Suppressor macrophage (primary cell): ENCODE results near the gene SFRP5.
A peak's percentile ranks its signal among the peaks of the same experiment; 100 is the strongest.

ENCODE experiments used
- DNase-seq, 4 experiments: peaks; one replicate each; pipeline ENCODE4 v3.0.0-alpha.2; 2020 to 2022

SFRP5 gene

DNA sequence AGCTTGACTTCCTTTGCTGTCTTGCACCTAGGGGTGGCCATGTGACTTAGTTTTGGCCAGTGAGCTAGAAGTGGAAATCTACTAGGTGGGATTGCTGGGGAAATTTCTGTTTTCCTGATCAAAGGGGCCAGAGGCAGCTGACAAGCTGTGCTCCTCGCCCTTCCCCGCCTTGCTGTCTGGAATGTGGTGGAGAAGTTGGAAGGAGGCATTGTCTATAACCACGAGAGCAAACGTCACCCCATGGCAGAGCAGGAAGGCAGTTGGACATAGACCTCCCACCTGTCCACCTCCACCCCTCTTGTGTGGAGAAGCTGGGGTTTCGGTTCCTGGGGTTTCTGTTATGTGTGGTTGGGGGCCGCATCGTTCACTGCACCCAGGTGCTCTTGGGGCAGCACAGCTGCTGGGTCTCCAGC lies 7.3 kb downstream of the SFRP5 start:
- no peak for DNase-seq

DNA sequence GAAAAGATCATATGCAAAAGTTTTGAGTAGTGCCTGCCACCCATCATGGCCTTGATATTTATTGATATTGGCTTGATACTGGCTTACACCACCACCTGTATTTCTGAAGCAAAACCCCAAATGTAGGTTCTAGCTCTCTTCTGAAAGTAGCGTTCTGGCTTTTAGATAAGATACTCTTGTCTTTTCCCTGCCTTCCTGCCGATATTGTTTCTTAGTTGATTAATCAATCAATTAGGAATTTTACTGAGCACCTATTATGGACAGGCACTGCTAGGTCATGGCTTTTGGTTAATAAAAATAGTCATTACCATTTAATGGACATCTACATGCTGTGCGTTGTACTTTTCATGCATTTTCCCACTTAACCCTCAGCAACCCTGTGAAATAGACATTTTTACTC lies 7.9 kb downstream of the SFRP5 start:
- no peak for DNase-seq

DNA sequence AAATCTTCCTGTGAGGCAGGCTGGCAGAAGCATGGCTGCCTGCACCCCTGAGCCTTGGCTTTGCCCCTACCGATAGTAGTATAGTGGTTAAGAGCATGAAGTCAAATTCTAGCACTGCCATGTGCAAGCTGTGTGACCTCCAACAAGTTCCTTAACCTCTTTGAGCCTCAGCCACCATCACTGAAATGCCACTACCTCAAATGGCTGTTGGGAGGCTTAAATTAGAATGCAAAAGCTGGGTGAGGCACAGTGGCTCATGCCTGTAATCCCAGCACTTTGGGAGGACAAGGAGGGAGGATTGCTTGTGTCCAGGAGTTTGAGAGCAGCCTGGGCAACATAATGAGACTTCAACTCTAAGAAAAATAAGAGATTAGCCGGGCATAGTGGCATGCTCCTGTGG lies 8.4 kb downstream of the SFRP5 start:
- no peak for DNase-seq

DNA sequence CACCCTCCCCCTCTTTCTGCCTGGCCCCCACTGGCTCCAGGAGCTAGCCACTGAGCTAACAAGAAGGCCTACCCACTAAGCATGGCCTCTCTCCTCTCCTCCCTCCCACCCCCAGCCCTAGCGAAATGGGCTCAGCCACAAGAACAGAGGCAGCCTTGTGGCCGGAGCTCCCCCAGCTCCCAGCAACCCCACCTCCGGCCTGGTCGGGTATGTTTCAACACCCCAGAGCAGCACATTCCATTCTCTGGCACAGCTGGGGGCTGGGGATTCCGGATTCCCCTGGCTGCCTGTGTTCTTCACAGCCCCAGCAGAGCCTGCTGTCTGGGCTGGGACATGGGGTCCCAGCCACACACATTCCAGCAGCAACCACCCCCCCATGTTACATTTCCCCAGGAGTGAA lies 9.0 kb downstream of the SFRP5 start:
- no peak for DNase-seq

DNA sequence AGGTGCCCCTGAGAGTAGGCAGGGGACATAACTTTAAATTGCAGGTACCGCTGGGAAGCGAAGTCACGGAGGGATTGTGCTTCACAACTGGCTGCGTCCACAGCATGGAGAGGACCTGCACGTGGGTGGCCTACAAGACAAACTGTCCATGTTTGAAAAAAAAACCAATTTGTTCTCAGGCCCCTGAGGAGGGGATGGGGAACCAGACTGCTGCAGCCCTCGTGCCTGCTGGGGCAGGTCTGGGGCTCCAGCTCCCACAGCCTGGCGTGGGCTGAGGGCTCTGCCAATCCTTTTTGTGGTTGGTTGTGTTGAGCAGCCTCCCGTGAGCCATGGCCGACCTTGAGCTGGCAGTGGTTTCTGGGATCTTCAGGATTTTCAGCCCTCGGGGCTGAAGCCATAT lies 9.7 kb downstream of the SFRP5 start:
- DNase-seq = no peak

DNA sequence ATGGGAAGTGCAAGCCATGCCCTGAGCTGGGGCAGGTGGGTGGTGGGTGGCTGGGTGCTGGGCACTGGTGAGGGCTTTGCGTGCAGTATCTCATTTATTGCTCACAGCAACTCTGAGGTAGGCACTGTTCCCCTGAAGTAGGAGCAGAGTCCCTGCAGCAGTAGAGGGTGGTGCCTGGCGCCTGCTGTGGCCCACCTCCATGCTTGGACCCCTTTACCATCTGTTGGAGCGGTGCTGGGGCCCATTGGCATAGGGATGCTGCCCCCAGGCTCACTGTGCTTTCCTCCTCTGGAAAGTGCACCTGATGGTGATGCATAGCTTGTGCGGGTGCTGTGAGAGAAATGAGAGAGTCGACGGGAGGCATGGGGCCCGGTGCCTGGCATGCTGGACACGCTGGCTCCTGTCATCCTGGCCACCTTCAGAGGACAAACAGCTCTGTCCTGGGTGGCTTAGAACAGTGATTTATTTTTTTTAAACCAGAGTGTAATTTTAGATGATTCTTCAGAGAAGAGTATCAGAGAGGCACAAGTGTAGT lies 10.4 kb downstream of the SFRP5 start:
- DNase-seq = no peak

DNA sequence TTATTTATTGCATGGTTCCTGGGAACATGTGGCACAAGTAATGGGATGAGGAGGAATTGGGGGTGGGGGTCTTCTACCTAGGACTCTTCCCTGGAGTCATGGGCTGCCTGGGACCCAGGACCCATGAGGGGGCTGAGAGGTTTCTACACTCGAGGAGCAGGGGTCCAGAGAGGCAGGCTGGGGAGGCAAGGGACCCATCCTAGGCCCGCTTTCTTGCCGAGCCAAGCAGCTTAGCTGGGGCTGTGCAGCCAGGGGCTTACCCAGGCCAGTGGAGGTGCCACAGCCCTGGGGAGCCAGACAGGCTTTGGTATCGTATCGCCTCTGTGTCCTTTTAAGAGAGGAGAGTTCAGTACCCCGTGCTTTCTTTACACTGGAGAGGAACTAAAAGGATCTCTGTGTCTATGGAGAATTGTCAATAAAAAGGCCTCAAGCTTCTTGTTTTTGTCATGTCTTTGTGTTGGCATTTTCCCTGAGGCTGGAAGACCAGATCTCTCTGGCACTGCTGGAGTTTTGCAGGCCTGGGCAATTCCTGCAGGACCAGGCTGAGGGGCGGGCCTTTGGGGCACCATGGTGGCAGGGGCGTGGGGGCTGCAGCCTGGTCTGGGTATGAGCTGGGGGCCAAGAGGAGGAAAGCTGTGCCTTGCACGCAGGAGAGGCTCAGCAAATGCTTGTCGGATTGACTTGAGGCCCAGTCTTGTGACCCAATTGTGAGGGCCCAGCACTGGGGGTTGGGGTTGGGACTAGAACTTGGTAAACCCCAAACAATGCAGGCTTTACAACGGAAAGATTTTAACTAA lies 11.1 kb downstream of the SFRP5 start:
- DNase-seq = no peak

DNA sequence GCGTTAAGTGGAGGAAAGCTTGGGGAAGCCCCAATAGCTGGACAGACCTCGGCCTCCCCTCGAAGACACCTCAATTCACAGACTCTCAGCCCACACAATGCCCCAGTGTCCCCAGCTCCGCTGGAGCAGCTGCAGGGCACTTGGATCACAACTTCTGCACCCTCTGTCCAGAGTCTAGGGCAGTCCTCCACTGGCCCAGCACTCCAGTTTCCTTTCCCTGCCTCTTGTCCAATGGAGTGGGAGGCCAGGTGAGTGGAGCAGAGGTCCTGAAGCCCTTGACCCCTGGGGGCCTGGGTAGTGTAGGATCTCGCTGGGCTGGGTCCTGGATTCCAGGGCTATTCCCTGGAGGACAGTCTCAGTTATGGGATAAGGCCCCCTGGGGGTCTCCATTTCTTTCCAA lies 11.9 kb downstream of the SFRP5 start:
- DNase-seq = no peak

DNA sequence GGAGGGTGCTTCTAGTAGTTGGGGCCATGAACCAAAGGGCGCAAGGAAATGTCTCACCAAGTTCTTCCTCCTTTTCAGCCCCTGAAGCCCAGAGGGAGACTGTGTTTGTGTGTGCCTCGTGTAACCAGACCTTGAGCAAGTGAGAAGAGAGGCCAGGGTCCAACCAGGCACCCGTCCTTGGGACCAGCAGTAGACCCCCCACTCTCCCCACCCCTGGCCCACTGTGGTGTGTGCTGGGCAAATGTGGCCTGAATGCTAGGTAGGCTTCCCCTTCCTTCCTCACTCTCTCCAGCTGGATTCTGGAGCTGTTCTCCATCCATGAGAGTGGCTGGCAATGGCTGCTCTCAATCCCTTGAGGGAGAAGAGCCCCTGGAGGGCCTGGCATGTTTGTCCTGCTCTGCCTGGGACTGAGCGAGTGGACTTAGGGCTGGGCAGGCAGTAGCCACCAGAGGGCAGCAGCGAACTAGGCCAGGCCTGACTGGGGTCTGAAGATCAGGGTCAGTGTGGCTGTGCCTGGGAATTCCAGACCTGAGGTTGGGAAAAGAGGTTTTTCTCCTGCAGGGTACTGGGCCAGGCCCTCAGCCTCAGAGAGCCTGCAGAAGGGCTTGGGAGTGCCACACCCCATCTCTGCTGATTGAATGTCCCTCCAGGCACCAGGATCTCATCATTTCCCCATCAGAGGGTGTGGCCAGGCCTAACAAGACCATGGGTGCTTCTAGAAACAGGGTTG lies 12.5 kb downstream of the SFRP5 start:
- DNase-seq = peak; percentile 66 to 82 (median 70)

DNA sequence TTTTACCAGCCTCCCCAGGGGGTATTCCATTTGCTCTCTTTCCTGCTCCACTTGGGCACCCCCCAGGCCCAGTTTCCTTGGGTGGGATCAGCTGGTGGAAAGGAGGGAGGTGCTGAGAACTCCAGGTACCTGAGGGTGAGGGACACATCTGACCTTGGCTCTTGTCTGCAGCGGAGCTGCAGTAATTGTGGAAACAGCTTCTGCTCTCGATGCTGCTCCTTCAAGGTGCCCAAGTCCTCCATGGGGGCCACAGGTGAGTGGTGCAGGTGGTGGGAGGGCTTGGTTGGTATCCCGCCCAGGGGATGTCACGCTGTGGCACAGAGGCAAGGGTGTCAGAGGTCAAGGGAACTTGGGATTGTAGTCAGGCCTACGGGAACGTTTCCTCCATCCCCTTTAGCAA lies 14.3 kb downstream of the SFRP5 start:
- DNase-seq = no peak

DNA sequence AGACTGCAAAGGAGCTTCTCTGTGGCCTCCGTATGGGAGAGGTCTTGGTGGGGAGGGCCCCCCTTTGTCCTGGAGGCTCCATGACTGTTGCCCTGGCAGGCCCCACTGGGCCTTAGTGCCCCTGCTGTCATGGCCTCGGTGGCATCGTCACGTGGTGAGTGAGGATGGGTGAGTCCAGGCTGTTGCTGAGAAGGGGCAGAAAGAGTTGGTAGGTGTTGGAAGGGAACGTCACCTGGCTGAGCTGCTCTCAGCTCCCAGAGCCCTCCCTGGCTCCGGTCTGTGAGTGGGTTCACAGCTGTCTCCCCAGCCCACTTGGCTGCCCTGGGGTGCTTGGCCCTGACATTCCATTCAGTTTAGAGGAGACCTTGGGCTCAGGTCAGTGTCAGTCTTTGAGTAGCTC lies 16.1 kb downstream of the SFRP5 start:
- DNase-seq = no peak

DNA sequence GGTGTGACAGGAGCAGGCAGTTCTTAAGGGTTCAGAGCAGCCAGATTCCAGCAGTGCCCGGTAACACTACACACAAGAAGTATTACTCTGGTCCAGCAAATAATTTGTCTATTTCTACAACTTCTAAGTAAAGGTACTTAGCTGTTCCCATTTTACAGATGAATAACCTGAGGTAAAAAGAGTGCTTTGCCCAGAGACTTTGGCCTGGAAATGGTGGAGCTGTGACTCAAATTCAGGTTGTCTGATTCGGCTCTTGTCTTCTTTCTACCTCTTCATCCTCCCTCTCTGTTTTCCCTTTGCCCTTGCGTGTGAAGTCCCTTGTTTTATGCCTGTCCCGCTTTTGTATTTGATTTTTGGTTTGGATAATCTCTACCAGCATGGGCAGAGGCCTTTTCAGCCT lies 17.1 kb downstream of the SFRP5 start:
- DNase-seq = no peak

DNA sequence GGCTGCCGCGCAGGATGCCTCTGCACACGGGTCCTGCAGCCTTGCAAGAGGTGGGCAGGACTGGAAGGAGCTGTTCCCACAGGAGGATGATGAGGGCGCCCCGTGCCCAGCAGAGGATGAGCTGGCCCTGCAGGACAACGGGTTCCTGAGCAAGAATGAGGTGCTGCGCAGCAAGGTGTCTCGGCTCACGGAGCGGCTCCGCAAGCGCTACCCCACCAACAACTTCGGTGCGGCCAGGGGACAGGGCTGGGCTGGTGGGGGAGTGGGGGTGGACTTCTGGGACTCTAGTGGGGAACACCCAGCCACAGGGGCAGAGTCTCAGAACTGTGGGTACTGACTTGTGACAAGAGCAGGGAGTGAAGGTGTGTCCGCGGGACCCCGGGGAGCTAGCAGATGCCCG lies 18.8 kb downstream of the SFRP5 start:
- DNase-seq = no peak

DNA sequence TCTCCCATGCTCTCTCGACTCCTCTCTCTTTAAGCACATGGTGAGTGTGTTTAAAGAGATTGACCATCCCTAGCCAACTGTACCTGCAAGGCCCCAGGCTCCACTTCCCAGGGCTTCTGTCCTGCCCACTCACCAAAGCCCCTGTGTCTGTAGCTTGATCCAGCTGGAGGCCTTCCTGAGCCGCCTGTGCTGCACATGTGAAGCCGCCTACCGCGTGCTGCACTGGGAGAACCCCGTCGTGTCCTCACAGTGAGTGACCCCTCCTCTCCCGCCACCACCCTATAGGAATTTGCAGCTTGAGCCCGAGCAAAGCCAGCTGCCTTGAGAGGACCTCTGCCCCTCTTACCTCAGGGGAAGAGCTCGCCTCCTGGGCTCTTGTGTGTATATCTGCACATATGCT lies 23.7 kb downstream of the SFRP5 start:
- DNase-seq = no peak

DNA sequence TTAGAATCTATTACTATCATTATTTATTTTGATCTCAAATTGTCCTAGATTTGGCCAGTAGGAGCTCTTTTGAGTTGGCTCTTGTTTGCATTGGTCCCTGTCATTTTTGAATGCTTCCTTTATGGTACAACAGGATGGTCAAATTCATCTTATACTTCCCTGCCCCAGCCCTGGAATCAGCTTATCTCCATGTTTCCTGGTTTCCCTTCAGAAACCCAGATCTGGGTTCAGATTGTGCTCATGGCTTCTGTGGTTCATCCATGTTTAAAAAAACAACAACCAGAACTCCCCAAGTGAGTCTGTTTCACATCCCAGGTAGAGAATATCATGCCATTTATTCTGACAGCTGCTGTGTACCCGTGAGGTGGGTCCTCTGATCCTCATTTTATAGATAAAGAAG lies 24.2 kb downstream of the SFRP5 start:
- no peak for DNase-seq

DNA sequence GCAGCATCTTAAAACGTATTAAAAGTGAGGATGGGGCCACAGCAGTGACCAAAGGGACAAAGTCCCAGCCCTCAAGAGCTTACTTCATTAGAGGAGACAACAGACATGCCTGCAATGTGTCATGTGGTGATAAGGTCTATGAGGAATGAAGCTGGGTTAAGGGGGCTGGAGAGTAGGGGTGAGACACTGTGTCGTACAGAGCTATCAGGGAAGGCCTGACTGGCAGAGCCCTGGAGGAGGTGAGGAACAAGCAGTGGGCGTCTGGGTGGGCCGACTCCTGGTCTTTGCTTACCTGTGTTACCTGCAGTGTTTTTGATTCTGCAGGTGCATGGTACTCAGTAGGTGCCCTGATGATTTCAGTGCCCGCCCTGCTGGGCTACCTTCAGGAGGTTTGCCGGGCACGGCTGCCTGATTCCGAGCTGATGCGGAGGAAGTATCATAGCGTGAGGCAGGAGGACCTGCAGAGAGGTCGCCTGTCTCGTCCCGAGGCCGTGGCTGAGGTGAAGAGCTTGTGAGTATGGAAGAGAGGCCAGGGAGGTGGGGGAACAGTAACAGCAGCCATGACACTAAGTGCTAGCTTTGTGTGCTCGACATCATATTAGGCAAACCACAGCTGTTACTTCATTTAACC lies 27.3 kb downstream of the SFRP5 start:
- DNase-seq = no peak

DNA sequence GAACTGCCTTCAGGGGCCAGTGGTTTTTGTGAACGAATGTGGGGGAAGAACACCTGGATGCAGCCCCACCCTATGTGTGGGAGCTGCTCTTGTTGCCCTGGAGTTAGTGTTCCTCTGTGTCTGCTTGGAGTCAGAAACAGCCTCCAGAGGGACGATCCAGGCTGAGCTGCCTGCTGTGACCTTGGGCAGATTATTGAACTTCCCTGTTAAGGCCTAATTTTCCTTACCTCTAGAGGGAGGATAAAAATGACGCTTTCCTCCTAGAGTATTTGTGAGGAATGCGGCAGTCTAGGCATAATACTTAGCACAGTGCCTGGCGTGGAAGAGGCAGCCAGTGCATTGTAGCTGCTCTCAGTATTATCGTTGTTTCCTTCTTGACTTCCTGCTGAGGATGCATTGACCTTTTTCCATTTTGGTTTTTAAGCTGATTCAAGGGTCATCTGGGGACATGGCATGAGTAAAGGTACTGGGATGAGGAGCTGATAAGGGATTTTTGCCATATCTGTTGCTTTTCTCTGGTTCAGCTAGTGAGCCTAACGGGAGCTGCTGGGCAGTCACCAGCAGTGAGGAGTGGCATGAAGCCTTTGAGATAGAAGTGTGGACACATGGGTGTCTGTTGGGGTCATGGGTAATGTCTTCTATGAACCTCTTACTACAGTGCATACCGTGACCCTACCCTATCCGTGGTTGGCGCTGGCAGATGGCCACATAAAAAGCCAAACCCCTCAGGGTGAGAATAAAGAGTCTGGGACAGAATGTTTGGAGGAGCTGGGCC lies 28.4 kb downstream of the SFRP5 start:
- no peak for DNase-seq

DNA sequence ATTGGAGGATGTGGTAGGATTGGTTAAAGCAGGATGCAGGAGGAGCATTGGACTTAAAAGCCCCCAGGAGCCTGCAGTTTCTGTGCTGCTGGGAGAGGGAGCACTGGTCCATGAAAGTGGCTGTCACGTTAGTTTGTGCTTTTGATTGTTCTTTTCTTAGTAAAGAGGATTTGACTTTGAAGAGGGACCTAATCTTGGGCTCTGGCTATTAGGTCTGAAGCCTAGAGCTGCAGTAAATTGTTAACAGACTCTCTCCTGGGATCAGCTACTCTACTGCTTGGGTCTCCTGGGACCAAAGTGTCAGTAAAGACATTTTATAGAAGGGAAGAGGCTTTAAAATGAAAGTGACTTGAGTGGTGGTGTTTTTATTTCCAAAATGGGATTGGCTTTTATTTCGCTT lies 31.2 kb downstream of the SFRP5 start:
- DNase-seq = no peak

DNA sequence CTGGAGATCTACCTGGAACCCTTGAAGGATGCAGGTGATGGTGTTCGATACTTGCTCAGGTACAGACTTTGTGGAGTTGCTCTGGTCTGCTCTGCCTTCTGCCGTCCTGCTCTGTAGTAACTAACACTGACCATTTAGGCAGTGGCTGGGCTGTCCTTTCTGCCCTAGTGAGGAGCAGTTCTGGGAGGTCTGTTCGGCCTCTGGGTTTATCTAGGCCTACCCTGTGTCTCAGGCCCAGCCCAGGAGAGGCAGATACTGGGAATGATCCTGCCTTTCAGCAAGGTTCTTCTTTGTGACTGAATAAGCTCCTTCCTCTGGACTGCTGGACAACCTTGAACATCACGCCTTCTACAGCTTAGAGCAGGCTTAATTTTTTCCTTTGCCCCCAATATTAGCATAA lies 33.2 kb downstream of the SFRP5 start:
- no peak for DNase-seq

DNA sequence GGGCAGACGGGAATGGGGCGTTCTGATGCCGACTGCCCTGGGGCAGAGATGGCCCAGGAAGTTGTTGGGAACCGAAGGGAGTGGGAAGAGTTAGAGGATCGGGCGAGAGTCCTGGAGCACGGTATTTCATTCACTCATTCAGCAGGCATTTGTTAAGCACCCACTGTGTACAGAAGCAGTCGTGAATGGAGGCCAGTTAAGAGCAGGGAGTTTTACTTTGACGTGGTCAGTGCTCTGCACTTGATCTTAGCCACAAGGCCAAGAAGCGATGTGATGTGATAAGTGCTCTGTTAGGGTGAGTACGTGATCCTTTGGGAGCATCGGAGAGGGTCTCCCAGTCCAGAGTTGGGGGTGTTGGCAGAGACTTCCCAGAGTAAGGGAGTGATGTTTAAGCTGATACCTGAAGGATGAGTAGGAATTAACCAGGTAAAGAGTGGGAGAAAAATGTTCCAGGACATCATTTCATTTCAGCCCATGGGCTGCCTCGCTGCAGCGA lies 34.0 kb downstream of the SFRP5 start:
- DNase-seq = no peak

DNA sequence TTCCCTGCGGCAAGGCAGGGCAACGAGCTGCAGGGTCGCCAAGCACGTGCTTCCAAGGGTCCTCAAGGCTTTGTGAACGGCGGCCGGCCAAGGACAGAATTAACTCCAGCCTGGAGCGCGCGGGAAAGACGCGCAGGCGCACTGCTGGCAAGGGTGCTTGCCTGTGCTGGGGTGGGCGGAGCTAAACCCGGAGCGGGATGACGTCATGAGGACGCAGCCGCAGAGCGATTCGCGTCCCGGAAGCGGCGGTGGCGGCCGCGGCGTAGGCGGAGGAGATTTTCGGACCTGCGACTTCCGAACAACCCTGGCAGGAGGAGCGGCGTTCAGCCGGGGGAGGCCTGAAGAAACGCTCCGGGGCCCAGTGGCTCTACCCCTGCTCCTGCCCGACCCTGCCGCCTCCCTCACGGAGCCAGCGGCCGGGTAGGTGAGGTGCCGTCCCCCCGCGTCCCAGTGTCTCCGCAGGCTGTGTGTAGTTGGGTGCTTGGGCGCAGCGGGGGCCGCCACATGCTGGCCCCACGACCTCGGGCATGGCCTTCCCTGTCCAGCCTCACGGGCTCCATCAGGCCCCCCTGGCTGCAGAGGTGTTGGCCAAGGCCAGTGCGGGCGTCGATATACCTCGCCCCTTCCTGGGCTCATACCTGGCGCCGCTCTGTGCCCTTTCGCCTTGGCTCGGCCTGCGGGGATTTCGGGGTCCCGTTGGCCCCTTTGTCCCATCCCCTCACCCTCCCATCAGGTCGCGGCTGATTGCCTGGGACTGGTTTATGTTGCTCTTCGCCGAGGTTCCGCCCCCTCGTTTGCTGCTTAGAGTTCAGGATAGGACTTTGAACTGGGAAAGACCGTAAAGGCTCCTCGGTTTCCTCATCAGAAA lies 34.7 kb downstream of the SFRP5 start, which contains the start of gene ZFYVE27:
Gene ZFYVE27 (plus strand): TSS at position 227 of the 868 bp plus-strand sequence. CDS start 1,350 bp downstream, outside the sequence.
- peak; percentile 98 to 100 (median 99) for DNase-seq
